DOHH2 (cell line): ENCODE results near the gene WDR12.

Source experiments
- H3F3A ChIP-seq: fragments of 200-600 bp; sonication (generic), shearing (Covaris generic); 2 replicates; pipeline ENCODE4 v1.6.0; 2016; ENCODE audit warnings: antibody characterized with exemption, mild to moderate bottlenecking; ENCODE audit not compliant: control insufficient read depth, insufficient read depth
- H3K27ac ChIP-seq: fragments of 200-600 bp; sonication (generic); 2 replicates; pipeline ENCODE4 v1.5.1; 2014; ENCODE audit warnings: low read depth, mild to moderate bottlenecking, low read length, moderate library complexity
- H3K27me3 ChIP-seq: fragments of 200-600 bp; sonication (generic); 2 replicates; pipeline ENCODE4 v1.6.1; 2014; ENCODE audit warnings: mild to moderate bottlenecking, low read length, mixed read lengths; ENCODE audit not compliant: control insufficient read depth
- H3K36me3 ChIP-seq: fragments of 200-600 bp; sonication (generic); 2 replicates; pipeline ENCODE4 v1.6.1; 2014; ENCODE audit warnings: mild to moderate bottlenecking, low read length, moderate library complexity, mixed read lengths; ENCODE audit not compliant: control insufficient read depth
- H3K4me1 ChIP-seq: fragments of 200-600 bp; sonication (generic); 2 replicates; pipeline ENCODE4 v1.6.1; 2014; ENCODE audit warnings: mild to moderate bottlenecking, low read length, mixed read lengths; ENCODE audit not compliant: control insufficient read depth
- H3K4me2 ChIP-seq: fragments of 200-600 bp; sonication (generic); 2 replicates; pipeline ENCODE4 v1.6.0; 2014; ENCODE audit warnings: mild to moderate bottlenecking, low read length, moderate library complexity
- H3K4me3 ChIP-seq: fragments of 200-600 bp; sonication (generic); 2 replicates; pipeline ENCODE4 v1.5.1; 2014; ENCODE audit warnings: mild to moderate bottlenecking, low read length, mixed read lengths
- H3K79me2 ChIP-seq: fragments of 200-600 bp; sonication (generic); 2 replicates; pipeline ENCODE4 v1.6.1; 2014; ENCODE audit warnings: mild to moderate bottlenecking, low read length, mixed read lengths; ENCODE audit not compliant: control insufficient read depth
- H3K9me2 ChIP-seq: fragments of 200-600 bp; sonication (generic); replicated peaks from 2 replicates; pipeline ENCODE4 v1.6.1; 2014; ENCODE audit warnings: mild to moderate bottlenecking, low read length, mixed read lengths; ENCODE audit not compliant: control insufficient read depth
- H3K9me3 ChIP-seq: fragments of 200-600 bp; sonication (generic); 2 replicates; pipeline ENCODE4 v1.6.1; 2014; ENCODE audit warnings: antibody characterized with exemption, low read length, mixed read lengths; ENCODE audit not compliant: control insufficient read depth, insufficient read depth
- H4K20me1 ChIP-seq: fragments of 200-600 bp; sonication (generic); 2 replicates; pipeline ENCODE4 v1.6.0; 2014; ENCODE audit warnings: low read depth, mild to moderate bottlenecking, antibody characterized with exemption, low read length, moderate library complexity; ENCODE audit not compliant: control insufficient read depth, insufficient read depth
- CTCF ChIP-seq: fragments of 200-600 bp; sonication (generic); IDR thresholded peaks from one replicate; pipeline ENCODE4 v1.5.1; 2014; ENCODE audit warnings: antibody characterized with exemption, mild to moderate bottlenecking, low read depth, low read length; ENCODE audit not compliant: poor library complexity, severe bottlenecking
- EZH2phosphoT487 ChIP-seq: fragments of 200-600 bp; sonication (generic); IDR thresholded peaks from 2 replicates; pipeline ENCODE4 v1.6.1; 2017; ENCODE audit warnings: borderline replicate concordance, mild to moderate bottlenecking, antibody characterized with exemption, low read length, moderate library complexity, mixed read lengths

WDR12 gene

GRCh38 chr2:202841090-202841867 is 70.2 kb downstream of the WDR12 start:
- no peaks in the 10 kb centered on the region for H4K20me1 ChIP-seq
- no peaks in the 10 kb centered on the region for H3K9me2 ChIP-seq
- H3K4me1 ChIP-seq: no peaks in the 10 kb centered on the region
- TF ChIP-seq EZH2phosphoT487: no peak
- TF ChIP-seq CTCF: no peak
- no peaks in the 10 kb centered on the region for H3K79me2 ChIP-seq
- no peak overlapping the region for H3K4me2 ChIP-seq
- no peak overlapping the region for H3K4me3 ChIP-seq
- H3F3A ChIP-seq: no peaks in the 10 kb centered on the region
- H3K27me3 ChIP-seq: no peaks in the 10 kb centered on the region
- no peaks in the 10 kb centered on the region for H3K36me3 ChIP-seq
- no peak overlapping the region for H3K27ac ChIP-seq
- peaks cover 4% of the 10 kb centered on the region; the same call in 1 of the 2 replicates for H3K9me3 ChIP-seq

- no peaks in the 10 kb centered on the region for H3K9me2 ChIP-seq
- H3K27me3 ChIP-seq: no peaks in the 10 kb centered on the region
- no peaks in the 10 kb centered on the region for H3K79me2 ChIP-seq
- H3K27ac ChIP-seq: no peak overlapping the region
- H3K36me3 ChIP-seq: no peaks in the 10 kb centered on the region
- H3F3A ChIP-seq: no peaks in the 10 kb centered on the region
- TF ChIP-seq EZH2phosphoT487 (no peak), CTCF (peak; percentile 75)
- H3K9me3 ChIP-seq: no peaks in the 10 kb centered on the region
- H4K20me1 ChIP-seq: no peaks in the 10 kb centered on the region
- peak overlapping the region; percentile 67 for H3K4me2 ChIP-seq
- H3K4me3 ChIP-seq: peak overlapping the region; percentile 56
- peaks cover 13% of the 10 kb centered on the region for H3K4me1 ChIP-seq
Measured at GRCh38 chr2:202831242-202832220, 79.9 kb downstream of the WDR12 start.

- H3K36me3 ChIP-seq: no peaks in the 10 kb centered on the region
- H3K79me2 ChIP-seq: no peaks in the 10 kb centered on the region
- peaks cover 18% of the 10 kb centered on the region for H3K4me1 ChIP-seq
- H3K27ac ChIP-seq: no peak overlapping the region
- H3K4me2 ChIP-seq: no peak overlapping the region
- no peak overlapping the region for H3K4me3 ChIP-seq
- H3K27me3 ChIP-seq: no peaks in the 10 kb centered on the region
- TF ChIP-seq EZH2phosphoT487 (no peak), CTCF (no peak)
- H4K20me1 ChIP-seq: no peaks in the 10 kb centered on the region
- H3F3A ChIP-seq: no peaks in the 10 kb centered on the region
- no peaks in the 10 kb centered on the region for H3K9me2 ChIP-seq
- no peaks in the 10 kb centered on the region for H3K9me3 ChIP-seq
Measured at GRCh38 chr2:202824901-202825300, 86.6 kb downstream of the WDR12 start.
